MCF 10A (cell line): ENCODE results near the gene CBX8. TPM values are rescaled to one million over a fixed set of nuclear protein-coding genes. Genes with fewer than 3 reads are reported as not detected.

Experiments used
- BruUV-seq: library from RNA; stranded (reverse); fragments of 400-500 nt; replicated peaks from 2 replicates; lab custom pipeline; 2021; lab: Mats Ljungman, UMichigan
- CTCF ChIA-PET: fragments of 300-600 bp; sonication (Branson Sonifier 250); formaldehyde crosslinking; extraction: SDS; loops from one replicate; lab custom pipeline; 2021; ENCODE audit warnings: antibody characterized with exemption, inconsistent platforms; lab: Yijun Ruan, JAX
- POLR2A ChIA-PET: fragments of 300-600, 350-650 bp; sonication (Branson Sonifier 250); formaldehyde crosslinking; extraction: SDS; loops from one replicate; lab custom pipeline; 2020; ENCODE audit warnings: antibody characterized with exemption, inconsistent platforms; lab: Yijun Ruan, JAX
- DNase-seq: peaks from one replicate; pipeline ENCODE4 v3.0.0-alpha.2; 2018; ENCODE audit not compliant: unreplicated experiment
- H3K27ac Mint-ChIP-seq: one replicate; pipeline ENCODE4 v1.8.0; 2022; ENCODE audit warnings: mild to moderate bottlenecking, low read depth, mixed read lengths; ENCODE audit not compliant: unreplicated experiment
- H3K27me3 Mint-ChIP-seq: one replicate; pipeline ENCODE4 v1.8.0; 2022; ENCODE audit warnings: mixed read lengths; ENCODE audit not compliant: insufficient read depth, unreplicated experiment
- H3K36me3 Mint-ChIP-seq: one replicate; pipeline ENCODE4 v1.8.0; 2022; ENCODE audit warnings: mild to moderate bottlenecking, moderate library complexity, mixed read lengths; ENCODE audit not compliant: insufficient read depth, unreplicated experiment
- H3K4me1 Mint-ChIP-seq: one replicate; pipeline ENCODE4 v1.8.0; 2022; ENCODE audit warnings: mixed read lengths; ENCODE audit not compliant: insufficient read depth, unreplicated experiment
- H3K4me3 Mint-ChIP-seq: one replicate; pipeline ENCODE4 v1.8.0; 2022; ENCODE audit warnings: mild to moderate bottlenecking, moderate library complexity, mixed read lengths; ENCODE audit not compliant: unreplicated experiment
- H3K9me3 Mint-ChIP-seq: one replicate; pipeline ENCODE4 v1.8.0; 2022; ENCODE audit warnings: mixed read lengths; ENCODE audit not compliant: unreplicated experiment
- CTCF ChIP-seq: fragments of 200-600 bp; IDR thresholded peaks from one replicate; pipeline ENCODE4 v1.8.0; 2022; ENCODE audit warnings: antibody characterized with exemption, mild to moderate bottlenecking; ENCODE audit not compliant: unreplicated experiment
- intact Hi-C: fragments of 100-400 bp; cut with micrococcal nuclease; formaldehyde crosslinking; loops from 2 replicates; pipeline ENCODE4 v1.14.1; 2022
- total RNA-seq: library from RNA; stranded (reverse); gene quantifications from 2 replicates; pipeline ENCODE4 v1.2.3, GENCODE V29; 2022

CBX8 gene
- total RNA-seq, 1 experiment from 2014 or later, result 9.4 TPM

GRCh38 chr17:79777120-79777893 is 19.6 kb downstream of the CBX8 start:
- H3K27ac Mint-ChIP-seq, result no peak overlapping the region
- BruUV-seq, result no TSS peak
- H3K4me1 Mint-ChIP-seq, result peaks cover 7% of the 10 kb centered on the region
- DNase-seq, result peak; percentile 69
- ChIA-PET CTCF (interaction anchor here (0.6 to 1.0 kb wide), 2 partner anchors 31 to 404 kb away, joined by 3 to 9 read pairs; no protein-coding TSS in a partner anchor), POLR2A (interaction anchor here (0.6 to 3.7 kb wide), 8 partner anchors 20 to 75 kb away, joined by 3 to 17 read pairs (median 4); partner anchors contain the start of gene CBX8)
- peak overlapping the region; percentile 76 for H3K4me3 Mint-ChIP-seq
- no peaks in the 10 kb centered on the region for H3K36me3 Mint-ChIP-seq
- peak; percentile 25 for TF ChIP-seq CTCF
- H3K27me3 Mint-ChIP-seq, result peaks cover 26% of the 10 kb centered on the region
- no peaks in the 10 kb centered on the region for H3K9me3 Mint-ChIP-seq
- intact Hi-C loops, result loop anchor here (2.0 kb wide), 1 partner anchor 35 kb away; no protein-coding TSS in a partner anchor

GRCh38 chr17:79776376-79777119 is 20.3 kb downstream of the CBX8 start:
- intact Hi-C loops, result loop anchor here (2.0 kb wide), 1 partner anchor 34 kb away; no protein-coding TSS in a partner anchor
- Mint-ChIP-seq H3K4me1 (peaks cover 7% of the 10 kb centered on the region), H3K36me3 (no peaks in the 10 kb centered on the region), H3K27me3 (peaks cover 26% of the 10 kb centered on the region), H3K9me3 (no peaks in the 10 kb centered on the region), H3K27ac (no peak overlapping the region), H3K4me3 (peak overlapping the region; percentile 76)
- no peak for TF ChIP-seq CTCF
- POLR2A ChIA-PET, result interaction anchor here (0.6 to 3.7 kb wide), 7 partner anchors 20 to 76 kb away, joined by 3 to 17 read pairs (median 4); partner anchors contain the start of gene CBX8
- no TSS peak for BruUV-seq
- no peak for DNase-seq
- CTCF ChIA-PET, result interaction anchor here (0.6 to 1.0 kb wide), 3 partner anchors 31 to 405 kb away, joined by 3 to 9 read pairs (median 3); no protein-coding TSS in a partner anchor

GRCh38 chr17:79775632-79776031 is 21.2 kb downstream of the CBX8 start:
- no TSS peak for BruUV-seq
- CTCF ChIA-PET, result interaction anchor here (0.6 kb wide), 2 partner anchors 343 to 522 kb away, joined by 3 to 4 read pairs; no protein-coding TSS in a partner anchor
- DNase-seq, result no peak
- H3K4me3 Mint-ChIP-seq, result no peak overlapping the region
- H3K27ac Mint-ChIP-seq, result no peak overlapping the region
- peaks cover 26% of the 10 kb centered on the region for H3K27me3 Mint-ChIP-seq
- peaks cover 7% of the 10 kb centered on the region for H3K4me1 Mint-ChIP-seq
- H3K36me3 Mint-ChIP-seq, result no peaks in the 10 kb centered on the region
- POLR2A ChIA-PET, result interaction anchor here (1.1 to 1.6 kb wide), 2 partner anchors 18 to 76 kb away, joined by 3 to 4 read pairs; no protein-coding TSS in a partner anchor
- H3K9me3 Mint-ChIP-seq, result no peaks in the 10 kb centered on the region
- TF ChIP-seq CTCF, result no peak
- intact Hi-C loops, result loop anchor here (2.0 kb wide), 1 partner anchor 33 kb away; no protein-coding TSS in a partner anchor
